ENCODE results near the gene MED22.
"Not testable (repeated sequence)": the region's sequence is repeated elsewhere in the genome, so short reads cannot be mapped to it uniquely, and the experiment has no call there.

The MED22 gene

DNA sequence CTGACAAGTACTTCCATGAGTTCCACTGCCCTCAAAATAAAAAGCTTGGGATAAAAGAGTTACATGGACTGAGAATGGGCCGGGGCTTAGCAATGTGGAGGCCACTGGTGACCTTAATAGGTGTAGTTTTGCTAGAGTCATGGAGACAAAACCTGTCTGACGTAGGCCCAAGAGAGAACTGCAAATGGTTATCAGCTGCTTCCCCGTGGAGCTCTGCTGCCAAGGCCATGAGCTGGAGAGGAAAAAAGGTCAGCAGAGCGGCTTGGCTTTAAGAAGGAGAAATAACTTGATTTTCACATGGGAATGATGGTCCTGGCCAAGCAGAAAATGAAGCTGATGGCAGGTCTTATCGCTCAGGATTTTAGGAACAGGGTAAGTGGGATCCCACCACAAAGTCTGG, 8.3 kb downstream of the MED22 start:
- no peak for DNase-seq (ENCODE audit: low read depth in 1 of 2, low spot score in 1 of 2)

DNA sequence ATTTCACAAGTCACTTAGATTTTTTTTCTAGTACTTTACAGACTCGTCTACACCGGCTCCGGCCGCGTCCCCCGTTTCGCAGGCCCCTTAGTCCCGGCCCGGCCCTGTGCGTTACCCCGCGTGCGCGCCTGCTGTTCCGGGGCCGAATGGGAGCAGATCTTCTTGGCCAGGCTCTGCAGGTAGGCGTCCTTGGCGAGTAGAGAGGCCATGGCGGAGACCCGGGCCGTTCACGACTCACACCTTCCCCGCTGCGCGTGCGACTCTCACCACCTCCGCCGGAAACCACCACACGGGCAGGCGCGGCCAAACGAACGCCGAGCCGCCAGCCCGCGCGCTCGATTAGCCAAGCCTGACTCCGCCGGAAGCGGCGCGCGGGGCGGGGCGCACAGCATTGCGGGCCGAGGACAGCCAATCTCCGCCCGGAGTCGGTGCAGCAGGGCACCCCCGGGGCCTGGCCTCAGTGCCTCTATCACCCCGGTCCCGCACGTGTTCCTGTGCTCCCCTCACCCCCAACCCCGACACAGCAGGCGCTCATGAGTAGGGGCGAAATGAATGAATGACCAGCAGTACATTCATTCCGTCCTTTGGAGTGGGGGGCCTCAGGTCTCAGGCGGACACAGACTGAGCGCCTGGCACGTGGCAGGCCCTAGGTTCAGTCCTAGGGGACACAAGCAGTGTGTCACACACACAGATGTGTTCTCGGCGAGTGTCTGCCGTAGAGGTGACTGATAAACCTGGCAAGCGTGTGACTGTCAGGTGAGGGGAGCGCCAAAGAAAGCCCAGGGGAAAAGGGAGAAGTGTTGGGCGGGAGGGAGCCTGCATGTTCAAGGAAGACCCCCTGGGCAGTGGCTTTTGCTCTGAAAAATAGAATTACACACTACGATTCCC, 11.8 kb downstream of the MED22 start, which contains the start of gene SURF6:
SURF6 (minus strand) TSS at position 265 of the 888 bp plus-strand sequence; CDS start at position 209, 56 bp downstream.
- DNase-seq (ENCODE audit: low read depth in 1 of 2, low spot score in 1 of 2) = peak; percentile 90 to 94

DNA sequence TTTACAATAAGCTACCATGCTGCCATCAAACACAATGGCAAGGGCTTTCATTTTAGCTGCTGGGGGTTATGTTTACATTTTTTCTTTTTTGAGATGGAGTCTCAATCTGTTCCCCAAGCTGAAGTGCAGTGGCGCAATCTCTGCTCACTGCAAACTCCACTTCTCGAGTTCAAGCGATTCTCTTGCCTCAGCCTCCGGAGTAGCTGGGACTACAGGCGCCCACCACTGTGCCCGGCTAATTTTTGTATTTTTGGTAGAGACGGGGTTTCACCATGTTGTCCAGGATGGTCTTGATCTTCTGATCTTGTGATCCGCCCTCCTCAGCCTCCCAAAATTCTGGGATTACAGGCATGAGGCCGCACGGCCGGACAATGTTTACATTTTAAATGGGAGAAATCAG, 13.0 kb downstream of the MED22 start:
- DNase-seq (ENCODE audit: low read depth in 1 of 2, low spot score in 1 of 2) = not testable (repeated sequence)

DNA sequence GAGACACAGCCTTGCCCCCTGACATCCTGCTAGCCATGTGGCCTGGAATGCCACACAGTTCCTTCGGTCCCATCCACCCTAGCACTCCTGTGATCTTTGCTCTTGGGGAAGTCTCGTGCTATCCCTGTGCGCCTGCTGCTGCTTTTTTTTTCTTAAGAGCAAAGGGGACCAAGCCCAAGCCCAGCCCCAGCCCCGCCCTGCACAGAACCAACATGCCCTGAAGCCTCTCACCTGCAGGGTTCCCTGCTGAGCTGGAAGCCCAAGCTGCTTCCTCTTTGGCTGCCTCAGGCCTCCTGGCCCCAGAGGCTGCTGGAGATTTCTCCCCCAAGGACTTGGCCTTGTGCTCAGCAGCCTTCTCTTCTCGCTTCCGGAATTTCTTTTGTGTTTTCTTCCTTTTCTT, 13.8 kb downstream of the MED22 start:
- no peak for DNase-seq (ENCODE audit: low read depth in 1 of 2, low spot score in 1 of 2)

DNA sequence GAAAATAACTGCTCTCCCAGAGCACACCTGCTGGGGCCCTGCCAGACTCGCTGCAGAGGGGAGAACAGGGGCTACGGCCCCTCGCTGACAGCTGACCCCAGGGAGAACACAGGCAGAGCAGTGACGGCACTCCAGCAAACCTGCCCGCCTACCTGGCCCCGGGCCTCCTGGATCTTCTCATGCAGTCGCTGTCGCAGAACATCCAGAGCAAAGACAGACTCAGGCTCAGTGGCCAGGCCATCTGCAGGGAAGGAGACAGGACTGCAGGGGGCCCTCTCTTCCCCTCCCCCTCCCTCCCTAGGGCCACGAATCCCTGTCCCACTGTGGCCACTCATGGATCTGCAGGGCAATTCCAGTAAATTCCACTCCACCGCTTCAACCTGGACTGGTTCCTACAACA, 14.4 kb downstream of the MED22 start:
- DNase-seq (ENCODE audit: low read depth in 1 of 2, low spot score in 1 of 2) = no peak

DNA sequence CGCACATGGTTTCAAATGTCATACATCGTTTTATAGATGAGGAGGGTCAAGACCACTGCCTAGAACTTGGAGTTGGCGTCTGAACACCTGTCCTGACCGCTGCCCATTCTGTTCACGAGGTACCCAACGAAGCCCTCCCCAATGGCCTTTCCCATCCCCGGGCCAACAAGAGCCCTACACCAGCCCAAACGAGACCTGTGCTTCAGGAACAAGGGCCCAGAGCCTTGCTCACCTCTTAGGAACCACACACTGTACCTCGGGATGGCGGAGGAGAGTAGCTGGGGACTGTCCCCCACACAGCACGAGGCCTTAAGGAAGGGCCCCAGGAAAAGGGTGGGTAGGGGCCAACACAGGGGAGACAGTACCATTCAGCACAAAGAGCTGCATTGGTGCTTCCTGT, 14.9 kb downstream of the MED22 start:
- no peak for DNase-seq (ENCODE audit: low read depth in 1 of 2, low spot score in 1 of 2)

DNA sequence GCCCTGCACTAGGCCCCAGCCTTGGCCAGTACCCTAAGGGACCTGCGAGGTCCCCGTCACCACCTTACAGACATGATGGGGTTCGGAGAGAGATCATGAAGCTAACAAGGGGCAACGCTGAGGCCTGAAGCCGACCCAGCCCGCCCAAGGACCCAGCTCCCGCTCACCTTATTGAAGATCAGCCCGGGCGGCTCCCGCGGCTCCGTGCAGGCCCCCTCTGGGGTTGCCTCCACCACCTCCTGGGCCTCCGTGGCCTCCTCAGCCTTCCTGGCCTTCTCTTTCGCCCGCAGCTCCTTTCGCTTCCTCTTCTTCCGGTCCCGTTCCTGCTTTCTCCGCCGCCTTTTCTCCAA, 15.6 kb downstream of the MED22 start:
- no peak for DNase-seq (ENCODE audit: low read depth in 1 of 2, low spot score in 1 of 2)

DNA sequence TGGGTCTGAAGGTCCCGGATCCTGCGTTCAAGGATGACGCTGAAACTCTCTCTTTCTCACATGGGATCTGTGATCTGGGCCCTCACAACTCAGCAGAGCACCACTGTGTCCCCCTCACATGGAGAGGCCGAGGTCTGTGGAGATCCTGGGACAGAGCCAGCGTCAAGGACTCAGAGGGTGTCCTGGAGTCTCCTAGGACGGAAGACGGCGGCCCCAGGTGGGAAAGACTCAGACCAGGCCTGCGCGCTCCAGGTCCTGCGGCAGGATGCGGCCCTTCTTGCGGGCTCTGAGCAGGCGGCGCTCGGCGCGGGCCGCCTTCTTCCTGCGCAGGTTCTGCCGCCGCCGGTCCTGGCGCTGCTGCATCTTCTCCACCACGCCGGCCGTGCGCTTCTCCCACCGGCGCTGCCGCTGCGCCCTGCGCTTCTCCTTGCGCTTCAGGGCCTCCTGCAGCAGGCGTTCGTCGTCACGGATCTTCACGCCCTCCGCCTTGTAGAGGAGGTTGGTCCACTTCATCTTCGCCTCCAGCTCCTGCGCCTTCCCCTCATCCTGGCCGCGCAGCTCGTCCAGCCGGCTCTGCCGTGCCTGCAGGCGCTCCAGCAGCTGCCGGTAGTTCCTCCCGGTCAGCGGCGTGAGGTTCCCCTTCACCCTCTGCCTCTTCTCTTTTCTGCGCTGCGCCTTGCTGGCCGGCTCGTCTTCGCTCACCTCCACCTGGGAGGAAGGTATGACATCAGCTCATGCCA, 16.1 kb downstream of the MED22 start:
- no peak for DNase-seq (ENCODE audit: low read depth in 1 of 2, low spot score in 1 of 2)

DNA sequence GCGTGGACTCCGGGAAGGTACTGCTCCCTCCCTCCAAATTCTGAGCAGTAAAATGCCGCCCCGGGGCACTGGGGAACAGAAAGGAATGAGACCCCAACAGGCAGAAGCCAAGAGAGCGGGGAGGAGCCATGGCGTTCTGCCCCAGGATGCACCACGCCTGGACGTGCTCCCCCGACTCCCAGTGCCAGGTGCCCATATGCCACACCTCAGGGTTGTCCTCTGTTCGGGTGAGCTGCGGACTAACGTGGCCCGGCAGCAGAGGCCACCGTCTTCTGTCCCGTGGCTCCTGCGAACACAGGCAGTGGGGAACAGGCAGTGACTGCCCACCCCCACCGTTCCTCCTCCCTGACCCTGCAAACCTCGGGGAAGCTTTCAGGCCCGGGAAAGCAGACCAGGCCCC, 16.7 kb downstream of the MED22 start:
- no peak for DNase-seq (ENCODE audit: low read depth in 1 of 2, low spot score in 1 of 2)

DNA sequence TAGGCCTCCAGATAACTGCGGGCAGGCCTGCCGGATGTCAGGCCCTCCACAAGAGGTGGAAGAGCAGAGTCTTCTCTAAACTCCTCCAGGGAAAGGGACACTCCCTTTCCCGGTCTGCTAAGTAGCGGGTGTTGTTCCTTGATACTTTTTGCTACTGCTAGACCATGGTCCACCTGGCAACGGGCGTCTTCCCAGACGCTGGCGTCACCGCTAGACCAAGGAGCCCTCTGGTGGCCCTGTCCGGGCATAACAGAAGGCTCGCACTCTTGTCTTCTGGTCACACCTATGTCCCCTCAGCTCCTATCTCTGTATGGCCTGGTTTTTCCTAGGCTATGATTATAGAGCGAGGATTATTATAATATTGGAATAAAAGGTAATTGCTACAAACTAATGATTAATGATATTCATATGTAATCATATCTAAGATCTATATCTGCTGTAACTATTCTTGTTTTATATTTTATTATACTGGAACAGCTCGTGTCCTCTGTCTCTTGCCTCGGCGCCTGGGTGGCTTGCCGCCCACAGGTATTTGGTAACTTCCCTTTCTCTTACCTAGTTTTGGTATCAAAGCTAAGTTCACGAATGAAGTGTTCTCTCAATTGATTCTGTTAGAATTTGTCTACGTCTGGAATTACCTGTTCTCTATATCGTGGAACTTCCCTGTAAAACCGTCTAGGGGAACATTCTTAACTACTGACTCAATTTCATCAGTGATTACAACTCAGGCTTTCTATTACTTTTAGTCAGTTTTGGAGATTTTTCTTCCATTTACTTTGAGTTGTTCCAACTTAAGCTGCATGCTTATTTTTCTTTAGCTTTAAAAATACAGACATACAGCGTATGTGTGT, 18.4 kb downstream of the MED22 start:
- DNase-seq (ENCODE audit: low read depth in 1 of 2, low spot score in 1 of 2) = not testable (repeated sequence)

DNA sequence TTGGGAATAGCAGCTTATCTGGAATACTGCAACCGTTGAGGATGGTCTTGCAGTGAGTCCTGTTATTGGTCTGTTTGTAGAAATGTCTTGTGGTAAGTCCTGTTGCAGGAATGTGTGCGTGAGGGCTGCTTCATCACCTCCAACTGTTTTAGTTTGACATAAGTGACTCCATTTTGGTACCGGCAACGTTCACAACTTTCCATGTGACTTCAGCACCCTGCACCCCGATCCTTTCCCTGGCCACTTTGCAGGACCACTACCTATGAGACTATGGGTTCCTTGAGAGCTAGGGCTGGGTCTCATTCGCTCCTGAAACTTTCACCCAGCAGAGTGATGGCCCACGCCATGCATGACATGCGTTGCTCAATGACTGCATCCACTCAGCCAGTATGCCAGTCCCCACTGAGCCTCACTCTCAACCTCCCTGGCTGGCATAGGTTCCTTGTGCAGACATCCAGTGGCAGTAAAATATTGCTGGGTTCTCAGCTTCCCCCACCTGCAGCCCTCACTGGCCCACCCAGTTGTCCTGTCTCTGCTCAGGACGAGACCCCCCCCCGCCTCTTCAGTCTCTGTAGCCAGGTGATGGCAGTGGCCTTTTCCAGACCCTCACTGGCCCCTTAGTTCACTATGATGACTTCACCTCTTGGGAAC, 20.0 kb downstream of the MED22 start:
- DNase-seq (ENCODE audit: low read depth in 1 of 2, low spot score in 1 of 2) = no peak

DNA sequence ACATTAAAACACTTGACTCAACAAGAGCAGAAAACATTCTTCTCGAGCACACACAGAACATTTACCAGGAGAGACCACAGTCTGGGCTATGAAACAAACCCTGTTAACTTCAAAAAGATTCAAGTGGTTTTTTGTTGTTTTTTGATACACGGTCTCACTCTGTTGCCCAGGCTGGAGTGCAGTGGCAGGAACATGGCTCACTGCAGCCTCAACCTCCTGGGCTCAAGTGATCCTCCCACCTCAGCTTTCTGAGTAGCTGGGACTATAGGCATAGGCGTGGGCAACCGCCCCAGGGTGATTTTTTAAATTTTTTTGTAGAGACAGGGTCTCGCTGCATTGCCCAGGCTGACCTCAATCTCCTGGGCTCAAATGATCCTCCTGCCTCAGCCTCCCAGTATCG, 20.9 kb downstream of the MED22 start:
- not testable (repeated sequence) for DNase-seq (ENCODE audit: low read depth in 1 of 2, low spot score in 1 of 2)

DNA sequence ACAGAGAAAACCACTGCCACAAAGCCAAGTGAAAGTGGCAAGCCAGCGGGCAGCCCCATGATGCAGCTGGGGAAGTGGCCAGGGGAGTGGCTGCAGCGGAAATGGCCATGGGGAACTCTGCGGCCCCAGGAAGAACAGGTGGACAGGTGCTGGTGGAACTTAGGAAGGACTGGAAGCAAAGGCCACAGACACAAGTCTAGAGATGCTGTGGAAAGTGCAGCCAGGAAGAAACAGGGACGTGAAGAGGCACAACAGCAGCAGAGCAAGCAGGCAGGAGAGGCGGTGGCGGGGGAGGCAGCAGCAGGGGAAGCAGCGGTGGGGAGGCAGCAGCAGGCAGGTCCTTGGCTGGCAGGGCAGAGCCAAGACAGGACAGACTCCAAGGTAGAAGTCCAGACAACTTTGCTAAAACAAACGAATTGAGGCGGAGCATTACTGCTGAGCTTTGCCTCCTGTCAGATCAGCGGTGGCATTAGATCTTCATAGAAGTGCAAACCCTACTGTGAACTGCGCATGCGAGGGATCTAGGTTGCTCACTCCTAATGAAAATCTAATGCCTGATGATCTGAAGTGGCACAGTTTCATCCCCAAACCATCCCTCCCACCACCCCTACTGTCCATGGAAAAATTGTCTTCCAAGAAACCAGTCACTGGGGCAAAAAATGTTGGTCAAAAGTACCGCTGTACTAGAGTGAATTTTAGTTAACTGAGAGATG, 23.8 kb downstream of the MED22 start:
- no peak for DNase-seq (ENCODE audit: low read depth in 1 of 2, low spot score in 1 of 2)

DNA sequence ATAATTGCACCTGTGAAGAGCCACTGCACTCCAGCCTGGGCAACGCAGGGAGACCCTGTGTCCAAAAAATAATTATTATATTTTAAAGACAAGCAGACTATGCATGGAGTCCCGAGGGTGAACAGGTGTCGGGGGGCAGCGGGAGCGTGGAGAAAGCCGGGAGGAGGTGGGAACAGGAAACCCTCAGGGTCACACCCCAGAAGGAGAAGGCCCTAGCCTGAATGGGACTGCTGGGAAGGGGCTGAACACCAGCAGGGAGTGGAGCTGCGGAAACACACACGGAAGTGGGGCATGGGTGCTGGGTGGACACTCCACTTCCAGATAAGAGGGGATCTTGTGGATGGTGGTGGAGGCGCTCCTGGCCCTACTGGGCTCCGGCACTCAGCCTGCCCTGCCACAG, 24.7 kb downstream of the MED22 start:
- no peak for DNase-seq (ENCODE audit: low read depth in 1 of 2, low spot score in 1 of 2)

DNA sequence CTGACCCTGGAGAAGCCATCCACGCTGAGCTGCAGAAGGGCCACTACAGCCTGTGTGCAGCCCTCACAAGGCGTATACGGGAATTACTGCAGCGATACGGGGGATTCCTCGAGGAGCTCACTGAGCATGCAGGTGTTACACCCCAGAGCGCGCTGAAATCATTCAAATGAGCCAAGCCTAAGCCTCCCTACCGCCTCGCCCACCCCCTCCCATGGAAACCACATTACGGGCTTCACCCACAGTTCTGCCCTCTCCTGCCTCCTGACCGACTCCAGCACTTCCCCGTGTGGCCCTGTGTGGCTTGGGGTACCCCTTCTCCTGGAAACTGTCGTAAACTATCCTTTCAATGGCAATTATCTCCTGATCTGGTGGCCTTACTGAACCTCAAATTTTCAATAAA, 25.2 kb downstream of the MED22 start:
- DNase-seq (ENCODE audit: low read depth in 1 of 2, low spot score in 1 of 2) = no peak

DNA sequence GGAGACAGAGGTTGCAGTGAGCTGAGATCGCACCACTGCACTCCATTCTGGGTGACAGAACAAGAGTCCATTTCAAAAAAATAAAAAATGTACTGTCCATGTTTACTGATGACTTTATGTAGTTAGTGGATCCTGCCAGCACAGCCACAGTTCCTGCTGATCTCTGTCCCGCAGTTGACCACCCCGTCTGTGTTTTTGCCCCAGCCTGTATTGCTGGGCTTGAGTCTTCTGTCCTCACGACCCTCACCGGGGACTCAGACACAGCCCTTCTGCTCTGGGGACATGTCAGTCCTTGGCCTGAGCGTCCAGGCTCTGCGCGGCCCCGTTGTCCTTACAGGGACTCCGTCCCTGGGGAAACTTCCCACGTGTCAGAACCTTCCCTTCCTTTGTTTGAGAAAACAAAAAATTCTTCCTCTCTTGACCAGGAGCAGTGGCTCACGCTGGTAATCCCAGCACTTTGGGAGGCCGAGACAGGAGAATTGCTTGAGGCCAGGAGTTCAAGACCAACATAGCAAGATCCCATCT, 26.5 kb downstream of the MED22 start:
- DNase-seq (ENCODE audit: low read depth in 1 of 2, low spot score in 1 of 2) = no peak

DNA sequence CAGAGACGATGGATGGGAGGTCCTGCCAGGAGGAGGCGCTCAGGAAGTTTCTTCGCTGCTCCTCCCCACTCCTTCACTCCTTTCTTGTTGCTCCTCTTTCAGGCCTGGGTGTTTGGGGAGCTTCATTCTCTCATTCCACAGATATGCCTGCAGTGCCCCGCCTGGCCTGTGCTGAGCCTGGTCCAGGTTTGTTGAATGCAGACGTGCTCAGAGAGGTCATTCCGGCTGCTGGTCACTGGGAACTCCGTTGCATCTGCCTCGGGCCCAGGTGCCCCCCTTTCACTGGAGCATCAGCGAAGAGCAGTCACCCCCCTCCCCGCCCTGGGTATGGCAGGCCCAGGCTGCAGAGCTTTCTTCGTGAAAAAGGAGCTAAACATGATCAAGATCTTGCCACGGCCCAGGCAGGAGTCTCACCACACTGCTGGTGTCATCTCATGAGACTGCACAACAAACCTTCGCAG, 27.5 kb downstream of the MED22 start:
- DNase-seq (ENCODE audit: low read depth in 1 of 2, low spot score in 1 of 2) = no peak

DNA sequence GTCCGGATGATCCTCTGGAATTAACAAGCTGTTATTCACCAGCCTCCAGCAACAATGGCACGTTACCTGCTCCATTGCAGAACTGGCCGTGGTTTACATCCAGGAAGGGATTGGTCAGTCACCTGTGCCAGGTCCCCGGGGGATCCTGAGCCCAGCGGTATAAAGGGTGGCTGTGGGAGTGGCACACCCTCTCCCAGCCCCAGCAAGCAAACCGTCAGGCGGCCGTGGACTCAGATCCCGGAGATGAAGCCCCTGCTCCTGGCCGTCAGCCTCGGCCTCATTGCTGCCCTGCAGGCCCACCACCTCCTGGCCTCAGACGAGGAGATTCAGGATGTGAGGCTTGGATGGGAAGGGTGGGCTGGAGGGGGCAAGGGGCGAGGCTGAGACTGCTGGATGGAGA, 30.4 kb downstream of the MED22 start:
- DNase-seq (ENCODE audit: low read depth in 1 of 2, low spot score in 1 of 2) = not testable (repeated sequence)

DNA sequence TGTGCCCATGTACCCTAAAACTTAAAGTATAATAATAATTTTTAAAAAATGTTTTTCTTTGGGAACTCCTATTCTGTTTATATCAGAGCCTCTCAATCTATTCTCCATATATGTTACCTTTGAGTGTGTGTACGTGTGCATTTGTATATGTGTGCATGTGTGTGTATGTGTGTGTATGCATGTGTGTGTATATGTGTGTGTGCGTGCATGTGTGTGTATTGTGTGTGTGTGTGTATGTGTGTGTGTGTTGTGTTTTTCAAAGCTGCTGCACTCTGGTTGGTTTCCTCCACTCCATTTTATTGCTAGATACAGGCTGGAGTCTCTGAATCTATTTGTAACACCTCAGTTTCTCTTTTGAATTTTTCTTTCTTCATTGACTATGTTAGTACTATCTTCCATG, 31.9 kb downstream of the MED22 start:
- DNase-seq (ENCODE audit: low read depth in 1 of 2, low spot score in 1 of 2) = no peak

DNA sequence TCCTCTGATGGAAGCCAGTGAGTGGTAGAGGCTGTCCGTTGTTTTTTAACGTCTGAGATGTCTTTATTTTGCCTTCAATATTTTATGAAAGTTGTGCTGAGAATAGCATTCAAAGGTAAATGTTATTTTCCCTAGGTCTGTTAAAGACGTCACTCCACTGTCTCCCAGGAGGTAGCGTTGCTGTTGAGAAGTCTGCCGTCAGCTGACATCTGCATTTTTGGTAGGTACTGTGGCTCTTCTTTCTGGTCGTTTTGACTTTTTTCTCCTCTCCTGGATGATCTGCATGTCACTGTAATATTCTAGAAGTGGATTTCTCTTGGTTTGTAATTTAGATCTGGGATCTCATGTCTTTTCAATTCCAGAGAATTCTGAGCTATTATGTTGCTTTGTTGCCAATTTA, 38.3 kb downstream of the MED22 start:
- no peak for DNase-seq (ENCODE audit: low read depth in 1 of 2, low spot score in 1 of 2)
